AG04450 (cell line): ENCODE measurements around the gene AQP5. TPM values are rescaled to one million over a fixed set of nuclear protein-coding genes. Genes with fewer than 3 reads are reported as not detected.

Source experiments
- CTCF ChIA-PET: fragments of 300-600, 350-600 bp; formaldehyde crosslinking; extraction: SDS; loops from one replicate; lab custom pipeline; 2022; ENCODE audit warnings: antibody characterized with exemption, inconsistent platforms; lab: Charles Lee
- POLR2A ChIA-PET: fragments of 350-600 bp; formaldehyde crosslinking; extraction: SDS; loops from one replicate; lab custom pipeline; 2021; ENCODE audit warnings: antibody characterized with exemption, inconsistent platforms; lab: Yijun Ruan, JAX
- DNase-seq: peaks from one replicate; pipeline ENCODE4 v3.0.0-alpha.2; 2011; ENCODE audit warnings: low read depth, low spot score
- H3K27ac ChIP-seq: one replicate; pipeline ENCODE4 v1.5.1; 2012; ENCODE audit warnings: low read depth, low read length, control low read depth
- H3K27me3 ChIP-seq: one replicate; pipeline ENCODE4 v1.6.0; 2012; ENCODE audit warnings: low read length; ENCODE audit not compliant: control insufficient read depth, insufficient read depth
- H3K4me3 ChIP-seq: 2 replicates; pipeline ENCODE4 v1.5.1; 2011; ENCODE audit warnings: mild to moderate bottlenecking, low read depth, low read length, control low read depth
- H3K9me3 ChIP-seq: 2 replicates; pipeline ENCODE4 v1.5.1; 2012; ENCODE audit warnings: low read length; ENCODE audit not compliant: control insufficient read depth, insufficient read depth
- CTCF ChIP-seq: IDR thresholded peaks from 2 replicates; pipeline ENCODE4 v1.5.1; 2011; ENCODE audit warnings: low read depth, low read length, control low read depth, inconsistent platforms
- polyA plus RNA-seq: library from polyadenylated mRNA; depleted of rRNA; stranded (reverse); fragments of >200 nt; gene quantifications from 2 replicates; pipeline ENCODE4 v1.2.3, GENCODE V29; 2011

The AQP5 gene
- polyA plus RNA-seq, 1 experiment = not detected

DNA sequence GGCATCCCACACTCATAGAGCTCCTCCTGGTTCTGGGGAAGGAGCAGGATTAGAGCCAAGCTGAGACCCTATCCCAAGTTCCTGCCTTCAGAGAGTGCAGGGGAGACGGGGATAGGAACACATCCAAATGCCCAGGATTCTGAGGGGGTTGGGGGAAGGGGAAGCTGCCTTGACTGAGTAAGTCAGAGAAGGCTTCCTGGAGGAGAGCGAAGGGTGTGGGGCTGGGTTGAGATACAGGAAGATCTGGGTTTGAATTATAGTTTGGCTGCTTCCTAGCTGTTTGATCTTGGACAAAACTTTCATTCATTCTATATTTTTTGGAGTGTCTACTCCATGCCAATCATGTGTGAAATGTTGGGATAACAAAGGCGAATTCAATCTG lies 19.2 kb upstream of the AQP5 start:
- TF ChIP-seq CTCF = no peak
- ChIA-PET CTCF (interaction anchor here (0.8 to 1.6 kb wide), 2 partner anchors 9 to 26 kb away, joined by 8 to 10 read pairs; no protein-coding TSS in a partner anchor), POLR2A (no interaction called here)
- no peak overlapping the region for H3K27ac ChIP-seq
- no peak for DNase-seq
- peaks cover 4% of the 10 kb centered on the region for H3K27me3 ChIP-seq
- H3K4me3 ChIP-seq = no peak overlapping the region
- no peaks in the 10 kb centered on the region for H3K9me3 ChIP-seq

DNA sequence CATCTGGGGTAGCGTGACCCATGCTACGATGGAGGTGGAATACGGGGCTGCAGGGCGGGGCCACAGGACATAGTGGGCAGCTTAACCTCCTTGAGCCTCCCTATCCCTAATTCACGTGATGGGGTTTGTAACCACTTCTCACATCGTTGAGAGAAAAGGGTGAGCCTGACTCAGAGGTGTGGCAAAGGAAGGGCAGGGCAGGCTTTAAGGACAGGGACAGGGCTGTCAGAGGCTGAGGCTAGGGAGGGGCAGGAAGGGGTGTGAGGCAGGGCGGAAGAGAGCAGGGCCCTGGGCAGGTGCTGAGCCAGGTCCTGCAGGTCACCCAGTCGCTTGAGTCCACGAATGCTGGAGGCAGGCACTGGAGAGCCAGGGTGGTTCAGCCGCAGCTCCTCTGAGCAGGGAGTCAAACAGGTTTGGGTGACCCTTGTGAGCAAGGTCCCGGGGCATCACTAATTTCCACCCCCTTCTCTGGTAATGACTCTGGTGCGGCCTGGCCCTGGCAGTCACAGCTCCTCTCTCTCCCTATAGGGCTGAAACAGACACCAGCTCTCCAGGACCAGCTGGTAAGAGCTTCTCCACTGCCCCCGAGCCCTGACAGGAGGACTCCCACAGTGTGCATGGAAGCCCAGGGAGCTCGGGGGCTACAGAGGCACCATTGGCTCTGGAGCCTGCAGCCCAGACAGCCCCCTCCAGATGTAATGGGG lies 18.6 kb upstream of the AQP5 start:
- Histone ChIP-seq H3K4me3 (no peak overlapping the region), H3K9me3 (no peaks in the 10 kb centered on the region), H3K27me3 (peaks cover 4% of the 10 kb centered on the region), H3K27ac (no peak overlapping the region)
- POLR2A ChIA-PET = no interaction called here
- DNase-seq = no peak
- CTCF ChIA-PET = interaction anchor here (0.8 to 1.6 kb wide), 2 partner anchors 10 to 25 kb away, joined by 8 to 10 read pairs; no protein-coding TSS in a partner anchor
- TF ChIP-seq CTCF = no peak

DNA sequence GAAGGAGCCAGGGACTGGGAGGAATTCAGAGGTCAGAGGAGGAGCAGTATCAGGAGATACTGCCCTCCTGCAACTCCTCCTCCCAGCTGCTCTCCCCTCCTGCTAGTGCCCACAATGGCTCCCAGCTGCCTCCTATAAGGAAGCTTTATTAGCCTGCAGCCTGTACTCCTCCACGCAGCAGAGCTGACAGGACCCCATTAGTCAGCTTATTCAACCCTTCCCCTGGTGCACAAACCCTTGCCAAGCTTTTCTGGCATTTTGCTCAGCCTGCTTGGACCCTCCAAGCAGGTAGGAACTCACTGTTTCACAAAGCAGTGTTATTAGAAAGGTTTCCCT lies 18.1 kb upstream of the AQP5 start:
- POLR2A ChIA-PET = no interaction called here
- CTCF ChIA-PET = interaction anchor here (1.6 kb wide), 1 partner anchor 10 kb away, joined by 8 read pairs; no protein-coding TSS in a partner anchor

GRCh38 chr12:49944046-49944445 lies 17.6 kb upstream of the AQP5 start:
- Histone ChIP-seq H3K27me3 (peaks cover 4% of the 10 kb centered on the region), H3K9me3 (no peaks in the 10 kb centered on the region), H3K27ac (no peak overlapping the region), H3K4me3 (no peak overlapping the region)
- CTCF ChIA-PET = no interaction called here
- TF ChIP-seq CTCF = no peak
- POLR2A ChIA-PET = no interaction called here
- no peak for DNase-seq

More for the DNA sequence above, 18.1 kb upstream of the AQP5 start:
- TF ChIP-seq CTCF = no peak
- no peak for DNase-seq
- Histone ChIP-seq H3K9me3 (no peaks in the 10 kb centered on the region), H3K4me3 (no peak overlapping the region), H3K27me3 (peaks cover 4% of the 10 kb centered on the region), H3K27ac (no peak overlapping the region)

DNA sequence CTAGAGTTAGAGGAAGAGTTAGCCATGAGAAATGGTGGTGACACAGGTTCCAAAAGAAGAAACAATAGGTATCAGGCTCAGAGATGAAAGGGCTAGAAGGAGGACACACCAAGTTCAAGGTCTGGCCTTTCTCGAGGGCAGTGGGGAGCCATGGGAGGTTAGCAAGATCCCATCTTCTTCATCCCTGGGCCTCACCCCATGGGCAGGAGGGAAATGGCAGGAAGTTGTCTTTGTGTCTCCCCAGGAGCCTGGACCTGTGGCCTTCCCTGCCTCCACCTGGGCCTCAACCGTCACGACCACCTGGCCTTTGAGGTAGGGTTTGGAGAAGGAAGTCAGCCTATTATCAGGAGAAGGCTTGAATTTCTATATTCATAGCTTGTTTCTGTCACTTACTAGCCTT lies 17.0 kb upstream of the AQP5 start:
- no peak for TF ChIP-seq CTCF
- ChIA-PET POLR2A (no interaction called here), CTCF (interaction anchor here (0.8 to 2.5 kb wide), 20 partner anchors 8 to 125 kb away, joined by 3 to 48 read pairs (median 8); partner anchors contain the start of gene AQP5)
- peaks cover 10% of the 10 kb centered on the region for H3K27me3 ChIP-seq
- H3K27ac ChIP-seq = no peak overlapping the region
- DNase-seq = no peak
- H3K4me3 ChIP-seq = no peak overlapping the region
- no peaks in the 10 kb centered on the region for H3K9me3 ChIP-seq
